Measurements from ENCODE around the gene PUM1. TPM values are rescaled to one million over a fixed set of nuclear protein-coding genes. Genes with fewer than 3 reads are reported as not detected.

The PUM1 gene
- total RNA-seq, 6 experiments from 2014 or later, result 83.6 to 95.4 (median 90.8) TPM

DNA sequence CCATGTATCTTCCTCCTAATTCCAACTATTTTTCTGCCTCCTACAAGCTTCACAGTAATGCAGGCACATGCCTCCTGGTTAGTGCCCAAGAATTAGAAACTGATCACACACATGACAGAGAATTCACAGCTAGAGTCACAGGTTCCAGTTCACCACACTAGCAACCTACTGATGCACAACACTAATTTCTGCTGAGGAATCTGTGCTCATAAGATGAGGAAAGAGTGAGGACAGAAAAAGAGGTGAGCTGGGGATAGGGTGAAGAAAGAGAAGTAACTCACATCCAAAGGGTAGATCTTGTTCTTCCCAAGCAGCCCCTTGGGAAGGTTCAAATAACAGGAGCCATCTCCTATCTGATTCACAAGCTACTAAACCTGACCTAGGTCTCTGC, 61.3 kb downstream of the PUM1 start:
- no peak for DNase-seq
- H3K9me3 Mint-ChIP-seq, result no peaks in the 10 kb centered on the region
- no peak overlapping the region for H3K4me3 Mint-ChIP-seq
- H3K27ac Mint-ChIP-seq, result no peak overlapping the region; the same call in 1 of the 2 replicates
- H3K27me3 Mint-ChIP-seq (ENCODE audit: insufficient read depth), result no peaks in the 10 kb centered on the region
- peaks cover 36% of the 10 kb centered on the region for H3K36me3 Mint-ChIP-seq (ENCODE audit: low read depth)
- TF ChIP-seq CTCF (IDR thresholded peaks at IDR 0.05), result no peak
- peaks cover 55% of the 10 kb centered on the region for H3K4me1 Mint-ChIP-seq (ENCODE audit: low read depth)

DNA sequence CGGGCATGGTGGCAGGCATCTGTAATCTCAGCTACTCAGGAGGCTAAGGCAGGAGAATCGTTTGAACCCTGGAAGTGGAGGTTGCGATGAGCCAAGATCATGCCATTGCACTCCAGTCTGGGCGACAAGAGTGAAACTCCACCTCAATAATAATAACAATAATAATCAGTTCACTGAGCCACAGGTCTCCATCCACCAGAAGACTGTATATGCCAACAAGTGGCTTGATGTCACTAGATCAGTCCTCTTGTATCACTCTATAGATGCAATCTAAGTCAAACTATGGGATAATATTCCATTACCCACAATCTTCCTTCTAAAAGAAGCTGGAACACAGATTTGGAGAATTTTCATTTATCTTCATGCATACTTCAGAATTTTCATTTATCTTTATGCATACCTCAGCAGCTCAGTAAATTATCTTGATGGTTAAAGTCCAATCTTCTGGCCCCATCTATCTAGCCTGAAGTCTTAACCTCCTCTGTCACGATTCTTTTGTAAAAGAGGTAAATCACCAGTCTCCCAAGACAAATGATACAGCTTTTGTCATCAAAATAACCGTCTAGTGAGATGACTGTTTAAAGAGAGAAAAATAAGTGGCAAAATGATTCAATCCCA, 61.8 kb downstream of the PUM1 start:
- Mint-ChIP-seq H3K4me3 (no peak overlapping the region), H3K27ac (no peak overlapping the region), H3K4me1 (ENCODE audit: low read depth) (peaks cover 51% of the 10 kb centered on the region), H3K27me3 (ENCODE audit: insufficient read depth) (no peaks in the 10 kb centered on the region), H3K36me3 (ENCODE audit: low read depth) (peaks cover 37% of the 10 kb centered on the region), H3K9me3 (no peaks in the 10 kb centered on the region)
- DNase-seq, result no peak
- no peak for TF ChIP-seq CTCF (IDR thresholded peaks at IDR 0.05)

- no peak for DNase-seq
- no peak for TF ChIP-seq CTCF (IDR thresholded peaks at IDR 0.05)
- H3K27ac Mint-ChIP-seq, result no peak overlapping the region
- H3K36me3 Mint-ChIP-seq (ENCODE audit: low read depth), result peaks cover 55% of the 10 kb centered on the region
- peaks cover 42% of the 10 kb centered on the region for H3K4me1 Mint-ChIP-seq (ENCODE audit: low read depth)
- H3K4me3 Mint-ChIP-seq, result no peak overlapping the region
- H3K9me3 Mint-ChIP-seq, result no peaks in the 10 kb centered on the region
- no peaks in the 10 kb centered on the region for H3K27me3 Mint-ChIP-seq (ENCODE audit: insufficient read depth)
Observed at GRCh38 chr1:31000301-31000700, 65.2 kb downstream of the PUM1 start.

DNA sequence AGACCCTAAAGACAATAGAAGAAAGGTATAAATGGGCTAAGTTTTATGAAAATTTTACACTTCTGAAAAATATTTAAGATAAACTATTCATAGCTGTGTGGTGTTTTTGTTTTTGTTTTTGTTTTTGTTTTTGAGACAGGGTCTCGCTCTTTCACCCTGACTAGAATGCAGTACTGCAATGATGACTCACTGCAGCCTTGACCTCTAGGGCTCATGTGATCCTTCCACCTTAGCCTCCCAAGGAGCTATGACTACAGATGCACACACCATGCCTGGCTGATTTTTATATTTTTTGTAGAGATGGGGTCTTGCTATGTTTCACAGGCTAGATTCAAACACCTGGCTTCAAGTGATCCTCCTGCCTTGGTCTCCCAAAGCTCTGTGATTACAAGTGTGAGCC, 66.6 kb downstream of the PUM1 start:
- peaks cover 46% of the 10 kb centered on the region for H3K36me3 Mint-ChIP-seq (ENCODE audit: low read depth)
- no peak overlapping the region for H3K4me3 Mint-ChIP-seq
- no peak for TF ChIP-seq CTCF (IDR thresholded peaks at IDR 0.05)
- peaks cover 35% of the 10 kb centered on the region for H3K4me1 Mint-ChIP-seq (ENCODE audit: low read depth)
- H3K27me3 Mint-ChIP-seq (ENCODE audit: insufficient read depth), result no peaks in the 10 kb centered on the region
- no peak overlapping the region for H3K27ac Mint-ChIP-seq
- H3K9me3 Mint-ChIP-seq, result no peaks in the 10 kb centered on the region
- no peak for DNase-seq

DNA sequence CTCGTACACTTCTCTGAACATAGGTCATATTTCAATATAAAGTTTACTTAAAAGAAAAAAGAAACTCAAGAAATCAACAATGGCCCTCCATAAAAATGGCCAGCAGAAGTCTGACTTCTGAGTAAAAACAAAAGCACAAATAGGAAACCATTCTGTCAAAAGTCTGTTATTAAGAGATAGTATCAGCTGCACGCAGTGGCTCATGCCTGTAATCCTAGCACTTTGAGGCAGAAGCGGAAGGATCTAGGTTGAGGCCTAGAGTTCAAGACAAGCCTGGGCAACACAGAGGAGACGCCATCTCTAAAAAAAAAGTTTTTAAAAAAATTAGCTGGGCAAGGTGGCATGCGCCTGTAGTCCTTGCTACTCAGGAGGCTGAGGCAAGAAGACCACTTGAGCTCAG, 67.3 kb downstream of the PUM1 start:
- H3K36me3 Mint-ChIP-seq (ENCODE audit: low read depth), result peaks cover 39% of the 10 kb centered on the region
- no peaks in the 10 kb centered on the region for H3K9me3 Mint-ChIP-seq
- DNase-seq, result no peak
- H3K27me3 Mint-ChIP-seq (ENCODE audit: insufficient read depth), result no peaks in the 10 kb centered on the region
- no peak overlapping the region for H3K4me3 Mint-ChIP-seq
- no peak for TF ChIP-seq CTCF (IDR thresholded peaks at IDR 0.05)
- H3K4me1 Mint-ChIP-seq (ENCODE audit: low read depth), result peaks cover 32% of the 10 kb centered on the region
- H3K27ac Mint-ChIP-seq, result no peak overlapping the region; the same call in 1 of the 2 replicates

Measured in HFFc6 (cell line).